Measurements from ENCODE around the gene LTA4H.

LTA4H gene

GRCh38 chr12:95998611-95999286 is 36.6 kb downstream of the LTA4H start:
- H3K4me3 ChIP-seq (ENCODE audit: control insufficient read depth, low read depth, low read length), result no peak overlapping the region
- peak; percentile 70 for TF ChIP-seq CTCF (conservative IDR thresholded peaks at IDR 0.05; ENCODE audit: control insufficient read depth, insufficient read depth, low read depth, low read length)
- peak; percentile 65 for DNase-seq (ENCODE audit: low read depth)

DNA sequence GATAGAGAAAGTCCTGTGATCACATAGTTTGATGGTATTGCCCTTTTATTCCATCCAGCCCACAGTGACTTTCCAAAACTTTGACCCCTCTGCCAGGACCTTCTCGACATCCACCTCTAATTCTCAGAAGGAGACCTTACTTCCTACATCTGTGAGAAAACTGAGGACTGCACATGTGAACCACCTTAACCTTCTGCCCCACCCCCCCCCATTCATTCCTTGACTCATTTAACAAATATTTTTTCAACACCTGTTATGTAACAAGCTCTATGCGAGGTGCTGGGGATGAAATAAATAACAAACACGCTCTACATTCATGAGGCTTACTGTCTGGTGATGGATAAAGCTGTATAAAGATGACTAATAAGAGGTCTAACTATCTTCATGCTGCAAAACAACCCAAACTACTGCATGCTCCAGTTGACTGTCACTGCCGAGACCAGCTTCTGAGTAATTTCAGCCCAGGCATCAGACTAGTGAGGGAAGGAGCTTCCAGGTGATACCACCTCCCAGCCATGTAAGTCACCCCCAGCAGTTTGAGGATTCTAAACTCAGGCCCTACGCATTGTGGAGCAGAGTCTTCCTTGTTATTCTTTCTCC is 37.4 kb downstream of the LTA4H start:
- no peak for TF ChIP-seq CTCF (conservative IDR thresholded peaks at IDR 0.05; ENCODE audit: control insufficient read depth, insufficient read depth, low read depth, low read length)
- peak; percentile 2 for DNase-seq (ENCODE audit: low read depth)

GRCh38 chr12:95997276-95997675 is 38.1 kb downstream of the LTA4H start:
- DNase-seq (ENCODE audit: low read depth), result no peak
- no peak for TF ChIP-seq CTCF (conservative IDR thresholded peaks at IDR 0.05; ENCODE audit: control insufficient read depth, insufficient read depth, low read depth, low read length)
- H3K4me3 ChIP-seq (ENCODE audit: control insufficient read depth, low read depth, low read length), result no peak overlapping the region

More for the DNA sequence above, 37.4 kb downstream of the LTA4H start:
- no peak overlapping the region for H3K4me3 ChIP-seq (ENCODE audit: control insufficient read depth, low read depth, low read length)

- no peak for DNase-seq (ENCODE audit: low read depth)
- TF ChIP-seq CTCF (conservative IDR thresholded peaks at IDR 0.05; ENCODE audit: control insufficient read depth, insufficient read depth, low read depth, low read length), result no peak
Observed at GRCh38 chr12:95996034-95996658, 39.2 kb downstream of the LTA4H start, which contains the start of gene HAL. Gene HAL, minus strand, starts transcription at chr12:95996344. Its CDS starts 434 bp downstream, at chr12:95995910.

DNA sequence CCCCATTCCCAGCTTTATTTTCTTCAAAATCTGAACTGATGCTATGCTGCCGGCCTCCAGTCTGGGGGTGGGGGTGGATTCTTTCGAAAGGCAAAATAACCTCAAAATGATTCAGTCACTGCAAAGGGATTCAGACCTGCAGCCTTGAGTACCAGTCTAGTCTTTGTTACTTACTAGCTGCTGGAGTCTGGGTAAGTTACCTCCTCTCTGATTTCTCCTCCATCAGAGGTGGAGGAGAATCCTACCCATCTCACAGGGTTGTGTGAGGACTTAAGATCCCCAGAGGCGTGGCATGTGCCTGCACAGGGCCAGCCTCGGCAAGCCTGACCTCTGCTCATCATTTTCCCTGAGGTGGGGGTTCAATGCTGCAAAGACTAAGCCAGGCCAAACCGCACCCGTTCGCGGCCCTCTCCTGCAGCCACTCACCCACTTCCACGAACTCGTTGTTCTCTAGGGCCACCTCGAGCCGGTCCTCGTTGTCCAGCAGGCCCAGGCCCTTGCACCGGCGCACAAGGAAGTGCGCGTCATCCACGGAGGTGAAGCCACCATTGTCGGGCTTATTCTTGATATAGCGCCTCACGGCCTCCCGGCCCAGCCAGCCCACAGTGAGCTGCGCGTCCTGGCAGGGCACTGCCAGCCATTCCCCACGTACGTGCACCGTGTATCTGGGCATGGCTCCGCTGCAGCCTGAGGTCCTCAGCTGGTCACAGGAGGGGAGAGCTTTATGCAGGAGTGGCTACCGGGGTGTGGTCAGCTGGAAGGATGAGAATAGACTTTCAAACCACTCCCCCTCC is 40.0 kb downstream of the LTA4H start:
- no peak overlapping the region for H3K4me3 ChIP-seq (ENCODE audit: control insufficient read depth, low read depth, low read length)
- no peak for TF ChIP-seq CTCF (conservative IDR thresholded peaks at IDR 0.05; ENCODE audit: control insufficient read depth, insufficient read depth, low read depth, low read length)
- DNase-seq (ENCODE audit: low read depth), result no peak

More at GRCh38 chr12:95996034-95996658, 39.2 kb downstream of the LTA4H start, which contains the start of gene HAL:
- no peak within 1 kb of the TSS for H3K4me3 ChIP-seq (ENCODE audit: control insufficient read depth, low read depth, low read length)

DNA sequence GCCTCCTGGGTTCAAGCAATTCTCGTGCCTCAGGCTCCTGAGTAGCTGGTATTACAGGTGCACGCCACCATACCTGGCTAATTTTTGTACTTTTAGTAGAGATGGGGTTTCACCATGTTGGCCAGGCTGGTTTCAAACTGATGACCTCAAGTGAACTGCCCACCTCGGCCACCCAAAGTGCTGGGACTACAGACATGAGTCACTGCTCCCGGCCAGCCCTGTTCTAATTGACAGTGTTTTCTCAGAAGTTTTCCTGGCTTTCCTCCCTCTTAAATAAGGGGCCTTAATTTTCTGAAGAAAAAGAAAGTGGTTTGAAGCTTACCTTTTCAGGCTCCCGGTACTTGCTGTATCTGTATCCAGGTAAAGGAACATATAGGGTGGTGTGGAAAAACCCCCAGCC is 40.9 kb downstream of the LTA4H start:
- DNase-seq (ENCODE audit: low read depth), result no peak
- no peak for TF ChIP-seq CTCF (conservative IDR thresholded peaks at IDR 0.05; ENCODE audit: control insufficient read depth, insufficient read depth, low read depth, low read length)
- H3K4me3 ChIP-seq (ENCODE audit: control insufficient read depth, low read depth, low read length), result no peak overlapping the region

Measured in fibroblast of mammary gland (primary cell).